Activated CD8-positive, alpha-beta memory T cell treated with anti-CD3 and anti-CD28 coated beads, Interleukin-2, amount 50 U/mL, for 4 hours (primary cell): Measurements from ENCODE around the gene KSR1.
"Not testable (repeated sequence)": the region's sequence is repeated elsewhere in the genome, so short reads cannot be mapped to it uniquely, and the experiment has no call there.

Experiments
- DNase-seq: peaks from one replicate; pipeline ENCODE4 v3.0.0-alpha.2; 2020

The KSR1 gene

GRCh38 chr17:27646232-27646631 lies 190.0 kb downstream of the KSR1 start:
- no peak for DNase-seq

- DNase-seq, result no peak
Observed at GRCh38 chr17:27647765-27648164, 191.5 kb downstream of the KSR1 start.

DNA sequence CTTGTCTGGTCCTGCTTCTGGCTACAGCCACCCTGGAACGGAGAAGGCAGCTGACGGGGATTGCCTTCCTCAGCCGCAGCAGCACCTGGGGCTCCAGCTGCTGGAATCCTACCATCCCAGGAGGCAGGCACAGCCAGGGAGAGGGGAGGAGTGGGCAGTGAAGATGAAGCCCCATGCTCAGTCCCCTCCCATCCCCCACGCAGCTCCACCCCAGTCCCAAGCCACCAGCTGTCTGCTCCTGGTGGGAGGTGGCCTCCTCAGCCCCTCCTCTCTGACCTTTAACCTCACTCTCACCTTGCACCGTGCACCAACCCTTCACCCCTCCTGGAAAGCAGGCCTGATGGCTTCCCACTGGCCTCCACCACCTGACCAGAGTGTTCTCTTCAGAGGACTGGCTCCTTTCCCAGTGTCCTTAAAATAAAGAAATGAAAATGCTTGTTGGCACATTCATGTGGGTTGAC lies 192.9 kb downstream of the KSR1 start:
- not testable (repeated sequence) for DNase-seq

DNA sequence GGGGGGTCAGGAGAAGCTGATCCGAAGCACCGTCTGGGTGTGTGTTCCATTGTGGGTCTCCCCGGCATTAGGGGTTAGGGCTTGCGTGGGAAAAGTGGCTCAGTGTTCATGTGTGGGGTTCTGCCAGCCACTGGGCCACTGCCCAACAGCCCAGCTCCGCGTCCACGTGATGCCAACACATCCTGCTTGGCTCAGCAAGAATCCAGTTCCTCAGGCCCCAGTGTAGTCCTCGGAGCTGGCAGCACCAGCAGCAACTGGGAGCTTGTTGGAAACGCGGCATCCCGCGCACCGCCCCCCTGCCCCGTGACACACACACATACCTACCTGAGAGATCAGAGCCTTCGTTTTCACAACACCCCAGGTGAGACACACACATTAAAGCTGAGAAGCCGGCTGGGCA lies 193.7 kb downstream of the KSR1 start:
- no peak for DNase-seq

DNA sequence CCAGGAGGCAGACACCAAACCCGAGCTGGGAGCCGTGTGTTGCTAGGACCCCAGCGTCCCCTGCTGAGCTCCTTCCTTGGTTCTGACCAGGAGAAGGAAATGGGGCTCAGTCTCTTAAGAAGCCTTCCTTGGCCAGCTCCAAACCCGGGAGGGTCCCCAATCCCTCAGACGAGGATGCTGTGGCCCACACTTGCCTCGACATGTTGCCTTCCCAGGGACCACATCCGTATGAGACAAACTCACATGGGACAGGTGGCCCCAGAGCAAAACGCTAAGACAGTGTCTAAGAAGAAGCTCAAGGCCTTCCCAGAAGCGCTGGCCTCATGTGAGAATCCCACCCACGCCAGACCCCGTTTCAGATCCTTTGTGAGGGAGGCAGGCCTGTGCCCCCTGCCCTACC lies 194.6 kb downstream of the KSR1 start:
- no peak for DNase-seq

DNA sequence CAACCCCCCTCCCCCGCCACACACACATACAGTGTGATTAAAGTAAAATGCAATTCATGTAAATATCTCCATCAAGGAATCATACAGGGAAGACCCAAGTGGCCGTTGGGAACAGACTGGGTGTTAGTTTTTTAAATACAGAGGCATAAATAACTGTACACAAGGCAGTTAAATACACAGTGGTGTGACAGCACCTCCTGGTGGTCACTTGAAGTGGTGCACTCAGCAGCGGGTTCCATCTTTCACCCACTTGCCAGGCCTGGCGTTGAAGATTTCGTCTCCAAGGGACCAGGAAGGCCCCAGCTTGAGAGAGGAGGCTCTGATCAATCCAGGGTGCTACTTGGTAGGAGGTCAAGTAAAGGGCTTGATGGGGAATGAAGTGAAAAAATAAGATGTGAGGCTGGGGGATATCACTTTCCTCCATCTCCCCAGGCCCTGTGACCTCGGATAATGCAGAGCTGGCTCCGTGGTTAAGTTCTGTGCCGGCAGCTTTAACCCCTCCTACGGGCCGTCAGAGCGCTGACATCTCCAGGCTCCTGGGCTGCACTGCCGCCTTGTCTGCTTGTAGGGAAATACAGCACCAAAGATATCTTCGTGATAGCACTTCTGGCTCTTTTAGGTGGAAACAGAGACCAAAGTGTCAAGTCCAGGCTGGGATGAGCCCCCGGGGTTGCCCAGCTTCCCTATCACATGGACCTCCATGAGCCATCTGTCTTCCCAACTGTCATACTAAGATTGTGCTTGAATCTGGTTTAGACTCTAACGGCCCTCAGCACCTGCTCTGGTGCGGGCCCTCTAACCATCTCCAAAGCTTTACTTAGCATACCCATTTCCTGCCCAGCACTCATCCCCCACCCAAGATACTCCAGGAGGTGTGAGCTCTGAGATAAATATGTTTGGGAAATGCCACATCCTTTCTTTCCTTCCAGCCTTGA lies 195.4 kb downstream of the KSR1 start:
- DNase-seq, result peak; percentile 66

DNA sequence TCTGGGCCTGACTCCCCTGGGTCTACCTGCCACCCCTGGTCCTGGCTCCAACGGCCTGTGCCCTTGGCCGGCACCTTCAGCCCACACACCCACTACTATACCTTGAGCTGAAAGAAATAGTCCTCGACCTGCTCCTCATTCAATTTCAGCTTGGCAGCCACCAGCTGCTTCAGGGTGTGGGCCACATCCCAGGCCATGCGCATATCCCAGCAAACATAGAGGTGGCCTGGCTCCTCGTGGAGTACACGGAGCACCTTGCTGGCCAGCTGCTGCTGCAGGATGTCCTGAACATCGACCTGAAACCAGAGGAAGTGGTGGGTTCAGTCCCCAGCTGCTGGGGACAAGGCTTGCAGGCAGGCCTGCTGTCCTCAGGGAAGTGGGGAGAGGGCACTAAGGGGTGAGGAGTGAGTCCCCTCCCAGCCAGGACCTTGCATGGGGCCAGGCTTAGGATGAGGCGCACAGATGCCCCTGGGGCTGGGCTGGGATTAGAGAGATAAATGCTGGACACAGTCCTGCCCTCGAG lies 197.3 kb downstream of the KSR1 start:
- DNase-seq, result not testable (repeated sequence)

- no peak for DNase-seq
Observed at GRCh38 chr17:27654136-27654535, 197.9 kb downstream of the KSR1 start.

- DNase-seq, result peak; percentile 65
Observed at GRCh38 chr17:27654654-27655524, 198.6 kb downstream of the KSR1 start.

DNA sequence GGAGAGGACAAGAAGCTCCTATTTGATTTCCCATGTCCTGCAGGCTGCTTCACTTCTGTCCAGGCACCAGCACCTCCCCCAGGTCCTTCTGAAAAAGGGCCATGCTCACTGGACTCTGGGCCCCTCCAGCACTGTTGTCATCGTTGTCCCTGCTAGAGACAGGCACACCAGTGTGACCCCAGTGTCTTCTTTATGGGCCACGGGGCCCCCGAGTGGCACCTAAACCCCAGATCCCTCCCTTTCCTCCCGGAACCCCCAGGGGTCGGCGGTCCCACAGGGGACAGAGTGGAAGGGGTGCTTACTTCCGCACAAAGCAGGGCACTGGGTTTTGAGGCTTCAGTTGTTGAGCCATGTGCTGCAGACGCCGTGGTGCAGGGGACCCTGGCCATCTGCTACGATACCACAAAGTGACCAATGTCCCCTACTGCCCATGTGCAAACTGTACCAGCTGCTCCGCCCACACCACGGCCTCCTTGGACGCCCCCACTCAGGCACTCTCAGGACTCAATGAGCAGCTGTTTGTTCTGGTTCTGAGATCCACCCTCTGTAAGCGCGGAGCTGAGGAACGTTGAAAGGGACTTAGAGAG lies 199.4 kb downstream of the KSR1 start:
- not testable (repeated sequence) for DNase-seq

DNA sequence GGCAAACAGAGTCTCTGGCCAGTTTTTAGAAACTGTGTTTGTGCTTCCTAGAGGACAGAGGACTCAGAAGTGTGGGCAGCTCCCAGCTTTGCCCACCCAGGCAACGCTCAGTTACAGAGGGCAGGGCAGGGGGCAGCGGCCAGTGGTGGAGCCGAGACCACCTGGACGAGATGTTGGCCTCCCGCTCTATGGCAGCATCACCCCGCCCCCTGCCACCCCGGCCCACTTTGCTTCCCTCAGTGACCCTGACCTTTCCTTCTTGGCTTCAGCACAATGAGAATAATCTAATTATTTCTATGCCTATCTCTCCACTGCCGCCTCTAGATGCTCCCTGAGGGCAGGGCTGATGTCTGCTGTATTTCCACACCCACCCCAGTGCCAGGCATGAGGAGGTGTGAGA lies 200.4 kb downstream of the KSR1 start:
- not testable (repeated sequence) for DNase-seq

DNA sequence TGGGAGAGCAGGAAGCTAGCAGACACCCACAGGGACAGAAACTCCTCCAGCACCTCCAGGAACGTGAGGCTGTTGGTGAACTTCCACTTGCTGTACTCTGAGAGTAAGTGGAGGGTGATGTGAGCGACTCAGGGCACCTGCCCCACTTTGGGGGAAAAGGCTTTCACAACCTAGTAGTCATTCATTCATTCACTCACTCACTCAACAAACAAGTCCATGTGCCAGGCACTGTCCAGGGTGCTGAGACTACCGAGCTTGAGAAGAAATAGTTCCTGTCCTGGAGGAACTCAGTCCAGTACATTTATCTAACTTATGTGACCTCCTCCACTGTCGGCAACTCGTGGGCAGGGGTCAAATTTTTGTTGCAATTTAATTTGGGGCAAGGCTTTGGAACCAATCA lies 201.4 kb downstream of the KSR1 start:
- no peak for DNase-seq

- no peak for DNase-seq
Observed at GRCh38 chr17:27659683-27660082, 203.4 kb downstream of the KSR1 start.

GRCh38 chr17:27660436-27660835 lies 204.2 kb downstream of the KSR1 start:
- no peak for DNase-seq

DNA sequence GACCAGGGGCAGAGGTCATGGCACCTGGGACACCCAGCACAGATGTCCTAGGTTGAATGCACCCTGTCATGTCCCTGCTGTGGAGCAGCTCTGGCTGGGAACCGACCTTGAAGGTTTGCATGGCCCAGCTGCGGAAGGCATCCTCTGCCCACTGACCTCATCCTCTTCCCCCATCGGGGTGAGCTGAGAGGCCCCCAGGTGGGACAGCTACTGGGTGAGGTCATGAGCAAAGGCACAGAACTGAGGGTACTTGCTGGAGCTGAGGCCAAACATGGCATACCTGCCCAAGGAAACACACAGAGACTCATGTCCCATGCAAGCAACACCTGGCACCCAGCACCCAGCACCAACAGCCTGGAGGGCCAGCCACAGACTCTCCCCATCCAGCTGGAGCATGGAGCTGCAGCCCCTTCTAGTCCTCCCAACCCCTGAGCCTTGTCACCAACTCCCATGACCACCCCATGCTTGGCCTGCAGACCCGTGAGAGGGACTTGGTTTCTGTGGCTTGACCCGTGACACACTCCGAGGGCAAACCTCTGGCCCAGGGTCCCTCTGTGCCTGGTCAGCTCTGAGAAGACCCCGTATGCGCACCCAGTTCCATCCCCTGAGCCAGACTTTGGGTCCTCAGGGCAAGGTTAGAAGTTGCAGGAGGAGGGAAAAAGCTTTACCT lies 207.8 kb downstream of the KSR1 start:
- no peak for DNase-seq

DNA sequence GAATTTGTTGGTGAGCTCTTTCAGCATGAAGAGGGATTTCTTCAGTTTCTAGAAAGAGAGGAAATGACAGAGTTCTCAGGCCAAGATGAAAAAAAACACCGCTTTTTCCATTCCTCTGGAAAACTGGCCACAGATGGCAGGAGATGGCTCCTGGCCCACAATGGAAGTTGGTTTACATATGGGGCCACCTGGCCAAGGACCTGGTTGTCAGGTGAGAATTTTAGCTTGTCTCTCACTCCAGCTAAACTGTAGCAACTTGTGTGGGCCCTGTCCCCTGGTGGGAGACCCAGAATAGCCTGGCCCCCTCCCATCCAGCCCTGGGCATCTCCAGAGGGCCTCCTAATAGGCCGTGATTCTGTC lies 208.3 kb downstream of the KSR1 start:
- DNase-seq, result no peak

DNA sequence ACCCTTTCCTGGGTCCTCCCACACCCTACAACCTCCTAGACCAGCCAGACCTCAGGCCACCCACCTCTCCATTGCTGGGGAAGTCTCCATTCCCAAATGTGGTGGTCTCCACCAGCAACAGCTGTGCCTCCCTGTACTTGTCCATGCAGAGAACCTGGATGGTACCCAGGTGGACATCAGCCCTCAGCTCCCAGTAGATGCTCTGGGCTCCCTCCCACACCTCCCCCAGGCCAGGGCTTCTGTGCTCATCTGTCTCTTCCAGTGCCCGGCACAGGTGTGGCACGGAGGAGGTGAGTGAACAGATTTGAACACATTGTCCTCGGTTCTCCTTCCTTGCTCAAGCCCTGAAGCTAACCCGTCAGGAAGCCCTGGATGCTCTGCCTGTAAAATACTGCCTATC lies 209.3 kb downstream of the KSR1 start:
- no peak for DNase-seq

GRCh38 chr17:27666270-27666669 lies 210.0 kb downstream of the KSR1 start:
- DNase-seq, result not testable (repeated sequence)

- no peak for DNase-seq
Observed at GRCh38 chr17:27666831-27667560, 210.7 kb downstream of the KSR1 start.

- DNase-seq, result no peak
Observed at GRCh38 chr17:27667656-27668487, 211.6 kb downstream of the KSR1 start.

DNA sequence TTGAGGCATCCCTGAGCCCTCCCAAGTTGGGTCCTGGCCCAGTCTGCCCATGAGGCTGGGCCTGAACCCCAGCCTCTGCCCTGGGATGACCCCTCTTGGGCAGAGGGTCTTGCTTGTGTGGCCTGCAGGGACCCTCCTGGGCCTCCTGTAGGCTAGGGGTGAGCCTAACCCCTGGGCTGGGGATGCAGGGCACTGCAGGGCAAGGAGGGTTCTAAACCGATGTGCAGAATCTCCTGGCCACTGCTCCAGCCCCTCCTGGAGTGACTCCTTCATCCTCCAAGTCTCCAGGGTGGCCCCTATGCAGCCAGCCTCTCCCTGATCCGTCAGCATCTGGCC lies 212.2 kb downstream of the KSR1 start:
- no peak for DNase-seq
